ENCODE results near the gene PPP1R12A.
"Not testable (repeated sequence)": the region's sequence is repeated elsewhere in the genome, so short reads cannot be mapped to it uniquely, and the experiment has no call there.

Gene PPP1R12A

GRCh38 chr12:79826267-79827128 is 108.4 kb downstream of the PPP1R12A start:
- H3K27me3 ChIP-seq (ENCODE audit: low read depth, low read length) = no peaks in the 10 kb centered on the region
- H4K20me1 ChIP-seq (ENCODE audit: insufficient read depth, low read length) = 0 out of 2 replicates have a peak, but pooled peaks cover 10% of the 10 kb centered on the region
- H3K27ac ChIP-seq (ENCODE audit: low read length) = no peak overlapping the region
- peaks cover 2% of the 10 kb centered on the region for H3K36me3 ChIP-seq (replicated peaks; ENCODE audit: low read depth, low read length)
- peaks cover 12% of the 10 kb centered on the region for H3K4me1 ChIP-seq (ENCODE audit: low read length)
- no peaks in the 10 kb centered on the region; the same call in 1 of the 2 replicates for H3K79me2 ChIP-seq (ENCODE audit: low read length)
- H3K9me3 ChIP-seq (ENCODE audit: insufficient read depth, low read length) = no peaks in the 10 kb centered on the region
- no peak overlapping the region for H3K9ac ChIP-seq (ENCODE audit: low read length)
- H3K4me2 ChIP-seq (ENCODE audit: low read length) = no peak overlapping the region
- H2AFZ ChIP-seq (ENCODE audit: low read depth, low read length) = no peak overlapping the region
- H3K4me3 ChIP-seq (ENCODE audit: low read length) = no peak overlapping the region
- TF ChIP-seq EZH2phosphoT487 (IDR thresholded peaks at IDR 0.05; ENCODE audit: low read depth) = no peak
- no peak for TF ChIP-seq CTCF (IDR thresholded peaks at IDR 0.05; ENCODE audit: low read depth, low read length)

GRCh38 chr12:79822475-79822874 is 112.4 kb downstream of the PPP1R12A start:
- Histone ChIP-seq H3K4me2 (ENCODE audit: low read length) (no peak overlapping the region), H2AFZ (ENCODE audit: low read depth, low read length) (no peak overlapping the region), H3K9ac (ENCODE audit: low read length) (no peak overlapping the region), H3K79me2 (ENCODE audit: low read length) (no peaks in the 10 kb centered on the region; the same call in 1 of the 2 replicates), H3K4me3 (ENCODE audit: low read length) (no peak overlapping the region), H4K20me1 (ENCODE audit: insufficient read depth, low read length) (0 out of 2 replicates have a peak, but pooled peaks cover 8% of the 10 kb centered on the region), H3K9me3 (ENCODE audit: insufficient read depth, low read length) (no peaks in the 10 kb centered on the region), H3K36me3 (replicated peaks; ENCODE audit: low read depth, low read length) (peaks cover 23% of the 10 kb centered on the region), H3K27ac (ENCODE audit: low read length) (no peak overlapping the region), H3K4me1 (ENCODE audit: low read length) (peaks cover 12% of the 10 kb centered on the region), H3K27me3 (ENCODE audit: low read depth, low read length) (no peaks in the 10 kb centered on the region)
- no peak for TF ChIP-seq EZH2phosphoT487 (IDR thresholded peaks at IDR 0.05; ENCODE audit: low read depth)
- TF ChIP-seq CTCF (IDR thresholded peaks at IDR 0.05; ENCODE audit: low read depth, low read length) = no peak

GRCh38 chr12:79818856-79819255 is 116.0 kb downstream of the PPP1R12A start:
- H3K9ac ChIP-seq (ENCODE audit: low read length) = no peak overlapping the region
- H2AFZ ChIP-seq (ENCODE audit: low read depth, low read length) = no peak overlapping the region
- H3K4me2 ChIP-seq (ENCODE audit: low read length) = no peak overlapping the region
- H3K79me2 ChIP-seq (ENCODE audit: low read length) = no peaks in the 10 kb centered on the region
- H3K9me3 ChIP-seq (ENCODE audit: insufficient read depth, low read length) = no peaks in the 10 kb centered on the region
- no peaks in the 10 kb centered on the region for H4K20me1 ChIP-seq (ENCODE audit: insufficient read depth, low read length)
- no peak for TF ChIP-seq CTCF (IDR thresholded peaks at IDR 0.05; ENCODE audit: low read depth, low read length)
- no peak for TF ChIP-seq EZH2phosphoT487 (IDR thresholded peaks at IDR 0.05; ENCODE audit: low read depth)
- no peak overlapping the region for H3K4me3 ChIP-seq (ENCODE audit: low read length)
- H3K36me3 ChIP-seq (replicated peaks; ENCODE audit: low read depth, low read length) = peaks cover 25% of the 10 kb centered on the region
- no peaks in the 10 kb centered on the region for H3K27me3 ChIP-seq (ENCODE audit: low read depth, low read length)
- no peaks in the 10 kb centered on the region for H3K4me1 ChIP-seq (ENCODE audit: low read length)
- H3K27ac ChIP-seq (ENCODE audit: low read length) = no peak overlapping the region

- not testable (repeated sequence) for H3K9ac ChIP-seq (ENCODE audit: low read length); H2AFZ ChIP-seq (ENCODE audit: low read depth, low read length); H3K4me3 ChIP-seq (ENCODE audit: low read length); H3K4me1 ChIP-seq (ENCODE audit: low read length); H3K27ac ChIP-seq (ENCODE audit: low read length); H3K79me2 ChIP-seq (ENCODE audit: low read length); H3K27me3 ChIP-seq (ENCODE audit: low read depth, low read length); H3K4me2 ChIP-seq (ENCODE audit: low read length); H3K9me3 ChIP-seq (ENCODE audit: insufficient read depth, low read length); H4K20me1 ChIP-seq (ENCODE audit: insufficient read depth, low read length)
- H3K36me3 ChIP-seq (replicated peaks; ENCODE audit: low read depth, low read length) = peaks cover 16% of the 10 kb centered on the region
Observed at GRCh38 chr12:79784366-79785065, 150.4 kb downstream of the PPP1R12A start.
